HEK293 (cell line): ENCODE measurements around the gene EIF4A3.

Experiments
- ATF2 ChIP-seq: fragments of 450-650 bp; formaldehyde crosslinking; IDR thresholded peaks from 2 replicates; pipeline ENCODE4 v1.5.1; 2016; ENCODE audit warnings: missing biosample characterization, missing genetic modification characterization, low read depth
- GLIS1 ChIP-seq: fragments of 450-650 bp; formaldehyde crosslinking; IDR thresholded peaks from 2 replicates; pipeline ENCODE4 v1.5.1; 2016; ENCODE audit warnings: missing biosample characterization, missing genetic modification characterization
- INSM2 ChIP-seq: fragments of 450-650 bp; formaldehyde crosslinking; IDR thresholded peaks from 2 replicates; pipeline ENCODE4 v1.5.1; 2016; ENCODE audit warnings: missing biosample characterization, missing genetic modification characterization
- KLF16 ChIP-seq: fragments of 450-650 bp; formaldehyde crosslinking; IDR thresholded peaks from 2 replicates; pipeline ENCODE4 v1.5.1; 2017; ENCODE audit warnings: missing biosample characterization, missing genetic modification characterization
- MZF1 ChIP-seq: fragments of 450-650 bp; formaldehyde crosslinking; IDR thresholded peaks from 2 replicates; pipeline ENCODE4 v1.5.1; 2017; ENCODE audit warnings: missing biosample characterization, missing genetic modification characterization, borderline replicate concordance
- OVOL3 ChIP-seq: fragments of 450-650 bp; formaldehyde crosslinking; IDR thresholded peaks from 2 replicates; pipeline ENCODE4 v1.5.1; 2016; ENCODE audit warnings: missing biosample characterization, missing genetic modification characterization
- SETDB1 ChIP-seq: IDR thresholded peaks from one replicate; pipeline ENCODE4 v1.6.1; 2017; ENCODE audit warnings: mild to moderate bottlenecking, low read length, moderate library complexity, mixed read lengths; ENCODE audit not compliant: insufficient read length
- SP2 ChIP-seq: fragments of 450-650 bp; formaldehyde crosslinking; IDR thresholded peaks from 2 replicates; pipeline ENCODE4 v1.5.1; 2016; ENCODE audit warnings: missing biosample characterization, missing genetic modification characterization
- ZBTB11 ChIP-seq: fragments of 450-650 bp; formaldehyde crosslinking; conservative IDR thresholded peaks from 2 replicates; pipeline ENCODE4 v1.5.1; 2016; ENCODE audit warnings: low read depth, missing biosample characterization, missing genetic modification characterization
- ZBTB48 ChIP-seq: fragments of 450-650 bp; formaldehyde crosslinking; IDR thresholded peaks from 2 replicates; pipeline ENCODE4 v1.5.1; 2016; ENCODE audit warnings: missing biosample characterization, missing genetic modification characterization
- ZFP41 ChIP-seq: fragments of 450-650 bp; formaldehyde crosslinking; IDR thresholded peaks from 2 replicates; pipeline ENCODE4 v1.5.1; 2016; ENCODE audit warnings: missing biosample characterization, missing genetic modification characterization, borderline replicate concordance
- ZIC2 ChIP-seq: fragments of 450-650 bp; formaldehyde crosslinking; IDR thresholded peaks from 2 replicates; pipeline ENCODE4 v1.5.1; 2016; ENCODE audit warnings: missing biosample characterization, missing genetic modification characterization
- ZNF10 ChIP-seq: fragments of 450-650 bp; formaldehyde crosslinking; IDR thresholded peaks from 2 replicates; pipeline ENCODE4 v1.5.1; 2017; ENCODE audit warnings: missing biosample characterization, missing genetic modification characterization
- ZNF114 ChIP-seq: fragments of 450-650 bp; formaldehyde crosslinking; IDR thresholded peaks from 2 replicates; pipeline ENCODE4 v1.5.0; 2017; ENCODE audit warnings: missing biosample characterization, missing genetic modification characterization
- ZNF280D ChIP-seq: fragments of 450-650 bp; formaldehyde crosslinking; IDR thresholded peaks from 2 replicates; pipeline ENCODE4 v1.5.1; 2016; ENCODE audit warnings: missing biosample characterization, missing genetic modification characterization
- ZNF324 ChIP-seq: fragments of 450-650 bp; formaldehyde crosslinking; IDR thresholded peaks from 2 replicates; pipeline ENCODE4 v1.5.1; 2016; ENCODE audit warnings: missing biosample characterization, missing genetic modification characterization
- ZNF529 ChIP-seq: fragments of 450-650 bp; formaldehyde crosslinking; IDR thresholded peaks from 2 replicates; pipeline ENCODE4 v1.5.1; 2017; ENCODE audit warnings: missing genetic modification characterization, missing biosample characterization; ENCODE audit not compliant: insufficient replicate concordance
- ZNF549 ChIP-seq: fragments of 450-650 bp; IDR thresholded peaks from 2 replicates; pipeline ENCODE4 v1.5.1; 2018; ENCODE audit warnings: missing biosample characterization, missing genetic modification characterization, mild to moderate bottlenecking, inconsistent platforms, moderate library complexity
- ZNF560 ChIP-seq: fragments of 450-650 bp; formaldehyde crosslinking; IDR thresholded peaks from 2 replicates; pipeline ENCODE4 v1.5.1; 2017; ENCODE audit warnings: missing biosample characterization, missing genetic modification characterization, borderline replicate concordance
- ZNF580 ChIP-seq: fragments of 450-650 bp; formaldehyde crosslinking; IDR thresholded peaks from 2 replicates; pipeline ENCODE4 v1.5.1; 2016; ENCODE audit warnings: missing biosample characterization, missing genetic modification characterization
- ZNF610 ChIP-seq: fragments of 450-650 bp; formaldehyde crosslinking; IDR thresholded peaks from 2 replicates; pipeline ENCODE4 v1.5.1; 2016; ENCODE audit warnings: missing biosample characterization, missing genetic modification characterization, borderline replicate concordance
- ZNF621 ChIP-seq: fragments of 450-650 bp; formaldehyde crosslinking; IDR thresholded peaks from 2 replicates; pipeline ENCODE4 v1.5.1; 2017; ENCODE audit warnings: missing biosample characterization, missing genetic modification characterization
- ZNF623 ChIP-seq: fragments of 450-650 bp; formaldehyde crosslinking; IDR thresholded peaks from 2 replicates; pipeline ENCODE4 v1.5.1; 2016; ENCODE audit warnings: missing biosample characterization, missing genetic modification characterization
- ZNF645 ChIP-seq: fragments of 450-650 bp; formaldehyde crosslinking; IDR thresholded peaks from 2 replicates; pipeline ENCODE4; 2016; ENCODE audit warnings: missing biosample characterization, missing genetic modification characterization
- ZNF670 ChIP-seq: fragments of 450-650 bp; formaldehyde crosslinking; IDR thresholded peaks from 2 replicates; pipeline ENCODE4 v1.5.1; 2016; ENCODE audit warnings: missing biosample characterization, missing genetic modification characterization, low read depth
- ZNF747 ChIP-seq: fragments of 450-650 bp; formaldehyde crosslinking; IDR thresholded peaks from 2 replicates; pipeline ENCODE4 v1.5.1; 2016; ENCODE audit warnings: missing biosample characterization, missing genetic modification characterization
- ZNF785 ChIP-seq: fragments of 450-650 bp; formaldehyde crosslinking; IDR thresholded peaks from 2 replicates; pipeline ENCODE4 v1.5.1; 2016; ENCODE audit warnings: missing biosample characterization, missing genetic modification characterization
- ZSCAN16 ChIP-seq: fragments of 450-650 bp; formaldehyde crosslinking; IDR thresholded peaks from 2 replicates; pipeline ENCODE4 v1.5.1; 2016; ENCODE audit warnings: missing biosample characterization, missing genetic modification characterization

EIF4A3 gene

GRCh38 chr17:80101011-80101945 lies 45.6 kb downstream of the EIF4A3 start, which contains the start of gene GAA (continued):
- TF ChIP-seq ZNF324 (tag by site-specific recombination) (peak; percentile 65; the same call in 1 of the 2 replicates), ZFP41 (tag by site-specific recombination) (no peak), OVOL3 (no peak), ZNF10 (tag by site-specific recombination) (no peak), SETDB1 (no peak), ZNF623 (tag by site-specific recombination) (no peak), ZNF560 (tag by site-specific recombination) (no peak), ZNF114 (tag by site-specific recombination) (no peak), ZNF610 (tag by site-specific recombination) (peak; percentile 52; the same call in 1 of the 2 replicates), SP2 (tag by site-specific recombination) (no peak), ZNF580 (tag by site-specific recombination) (no peak), ZNF280D (tag by site-specific recombination) (no peak), ZBTB48 (tag by site-specific recombination) (peak; percentile 93), KLF16 (tag by site-specific recombination) (peak; percentile 25; the same call in 1 of the 2 replicates), ZNF670 (tag by site-specific recombination) (no peak), ZNF529 (tag by site-specific recombination) (no peak), ATF2 (tag by site-specific recombination) (no peak), ZSCAN16 (tag by site-specific recombination) (no peak), ZNF549 (tag by site-specific recombination) (no peak), ZNF645 (tag by site-specific recombination) (no peak), ZNF621 (tag by site-specific recombination) (no peak), INSM2 (0 out of 2 replicates have a peak, but pooled peaks have one; percentile 14), ZNF785 (tag by site-specific recombination) (peak; percentile 42; the same call in 1 of the 2 replicates), ZIC2 (tag by site-specific recombination) (peak; percentile 83), ZNF747 (tag by site-specific recombination) (no peak), MZF1 (tag by site-specific recombination) (no peak), GLIS1 (tag by site-specific recombination) (peak; percentile 87), ZBTB11 (tag by site-specific recombination) (no peak)
